Ishikawa (cell line): Measurements from ENCODE around the gene ANO8.

Source experiments
- CREB1 ChIP-seq: IDR thresholded peaks from 2 replicates; pipeline ENCODE4 v1.6.1; 2012; ENCODE audit warnings: low read depth
- EGR1 ChIP-seq: IDR thresholded peaks from 2 replicates; pipeline ENCODE4 v1.6.1; 2012
- EP300 ChIP-seq: IDR thresholded peaks from 2 replicates; pipeline ENCODE4 v1.6.1; 2012; ENCODE audit warnings: borderline replicate concordance
- MAX ChIP-seq: IDR thresholded peaks from 2 replicates; pipeline ENCODE4 v1.6.1; 2012
- NFIC ChIP-seq: IDR thresholded peaks from 2 replicates; pipeline ENCODE4 v1.6.1; 2012
- RAD21 ChIP-seq: IDR thresholded peaks from 2 replicates; pipeline ENCODE4 v1.6.1; 2012; ENCODE audit warnings: low read depth
- REST ChIP-seq: IDR thresholded peaks from 2 replicates; pipeline ENCODE4 v1.6.1; 2012; ENCODE audit warnings: low read depth, mild to moderate bottlenecking
- TAF1 ChIP-seq: IDR thresholded peaks from 2 replicates; pipeline ENCODE4 v1.6.1; 2012; ENCODE audit warnings: low read depth, mild to moderate bottlenecking
- TEAD4 ChIP-seq: IDR thresholded peaks from 2 replicates; pipeline ENCODE4 v1.6.1; 2012
- USF1 ChIP-seq: IDR thresholded peaks from 2 replicates; pipeline ENCODE4 v1.6.1; 2012

- TF ChIP-seq TAF1 (no peak), EP300 (no peak), RAD21 (no peak), NFIC (no peak), EGR1 (no peak), REST (no peak), USF1 (no peak), CREB1 (no peak), MAX (no peak), TEAD4 (no peak)
Measured at GRCh38 chr19:17323964-17324332, 10.7 kb downstream of the ANO8 start.
